Stimulated activated CD8-positive, alpha-beta memory T cell treated with anti-CD3 and anti-CD28 coated beads, Interleukin-7, amount 100 ng/mL, for 4 hours (primary cell): Measurements from ENCODE around the gene MOCOS.
"Not testable (repeated sequence)": the region's sequence is repeated elsewhere in the genome, so short reads cannot be mapped to it uniquely, and the experiment has no call there.

Experiments used
- DNase-seq, 2 donors: peaks; one replicate each; pipeline ENCODE4 v3.0.0-alpha.2; 2020; ENCODE audit warnings: low read depth in 2 of 2

Gene MOCOS, protein sequence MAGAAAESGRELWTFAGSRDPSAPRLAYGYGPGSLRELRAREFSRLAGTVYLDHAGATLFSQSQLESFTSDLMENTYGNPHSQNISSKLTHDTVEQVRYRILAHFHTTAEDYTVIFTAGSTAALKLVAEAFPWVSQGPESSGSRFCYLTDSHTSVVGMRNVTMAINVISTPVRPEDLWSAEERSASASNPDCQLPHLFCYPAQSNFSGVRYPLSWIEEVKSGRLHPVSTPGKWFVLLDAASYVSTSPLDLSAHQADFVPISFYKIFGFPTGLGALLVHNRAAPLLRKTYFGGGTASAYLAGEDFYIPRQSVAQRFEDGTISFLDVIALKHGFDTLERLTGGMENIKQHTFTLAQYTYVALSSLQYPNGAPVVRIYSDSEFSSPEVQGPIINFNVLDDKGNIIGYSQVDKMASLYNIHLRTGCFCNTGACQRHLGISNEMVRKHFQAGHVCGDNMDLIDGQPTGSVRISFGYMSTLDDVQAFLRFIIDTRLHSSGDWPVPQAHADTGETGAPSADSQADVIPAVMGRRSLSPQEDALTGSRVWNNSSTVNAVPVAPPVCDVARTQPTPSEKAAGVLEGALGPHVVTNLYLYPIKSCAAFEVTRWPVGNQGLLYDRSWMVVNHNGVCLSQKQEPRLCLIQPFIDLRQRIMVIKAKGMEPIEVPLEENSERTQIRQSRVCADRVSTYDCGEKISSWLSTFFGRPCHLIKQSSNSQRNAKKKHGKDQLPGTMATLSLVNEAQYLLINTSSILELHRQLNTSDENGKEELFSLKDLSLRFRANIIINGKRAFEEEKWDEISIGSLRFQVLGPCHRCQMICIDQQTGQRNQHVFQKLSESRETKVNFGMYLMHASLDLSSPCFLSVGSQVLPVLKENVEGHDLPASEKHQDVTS

GRCh38 chr18:36187193-36187825 lies at the start of gene MOCOS:
Gene MOCOS (plus strand): TSS chr18:36187497. CDS start chr18:36187540, 43 bp downstream.
- DNase-seq = peak in 1 of 2 donors; percentile 15

- no peak for DNase-seq
These were observed 48.1 kb upstream of the MOCOS start for GRCh38 chr18:36139245-36139644.

- no peak for DNase-seq
These were observed 45.7 kb upstream of the MOCOS start for GRCh38 chr18:36141576-36141975.

DNA sequence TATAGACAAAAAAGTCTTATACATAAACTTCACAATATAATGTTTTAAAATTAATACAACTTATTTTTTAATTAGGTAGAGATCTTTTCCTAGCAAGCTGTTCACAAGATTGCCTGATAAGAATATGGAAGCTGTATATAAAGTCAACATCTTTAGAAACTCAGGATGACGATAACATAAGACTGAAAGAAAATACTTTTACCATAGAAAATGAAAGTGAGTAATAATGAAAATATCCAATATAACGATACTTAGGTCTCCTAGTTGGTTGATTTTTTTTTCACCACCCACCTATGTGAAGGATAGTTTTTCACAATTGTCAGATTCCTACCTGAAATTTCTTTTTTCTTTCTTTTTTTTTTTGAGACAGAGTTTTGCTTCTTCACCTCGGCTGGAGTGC lies 44.5 kb upstream of the MOCOS start:
- no peak for DNase-seq

- DNase-seq = no peak
These were observed 43.9 kb upstream of the MOCOS start for GRCh38 chr18:36143391-36143790.

DNA sequence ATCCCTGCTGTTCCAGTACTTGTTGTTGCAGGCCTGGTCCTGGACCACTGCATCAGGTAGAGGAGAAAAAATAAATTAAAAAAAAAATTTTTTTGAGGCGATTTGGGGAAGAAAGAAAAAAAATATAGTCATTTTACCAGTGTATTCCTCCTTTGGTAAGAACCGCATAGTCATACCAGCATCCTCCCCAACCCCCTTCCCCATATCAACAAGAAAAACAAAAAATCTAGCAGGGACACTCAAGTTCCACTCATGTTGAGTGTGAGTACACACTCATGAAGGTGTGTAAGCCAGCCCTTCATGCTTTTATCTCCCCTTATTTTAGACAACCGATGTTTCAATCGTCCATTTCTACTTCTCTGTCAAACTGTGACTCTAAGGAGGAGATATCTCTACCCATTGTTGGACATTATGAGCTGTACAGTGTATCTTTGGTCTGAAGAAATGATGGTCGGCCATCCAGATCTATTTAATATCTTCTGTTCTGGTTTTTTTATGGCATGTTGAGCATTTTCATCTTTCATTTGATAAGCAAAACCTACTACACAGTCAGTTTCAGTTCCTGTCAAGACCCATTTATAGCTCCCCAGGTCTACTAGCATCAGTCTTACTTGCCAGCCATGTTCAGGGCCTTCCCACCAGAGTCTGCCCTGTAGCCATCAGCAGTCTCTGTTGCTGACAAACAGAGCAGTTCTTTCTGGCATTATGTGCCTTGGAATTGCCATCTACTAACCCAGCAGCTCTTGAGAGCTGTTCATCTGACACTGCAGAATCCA lies 37.6 kb upstream of the MOCOS start:
- no peak for DNase-seq

- DNase-seq = no peak
These were observed 34.5 kb upstream of the MOCOS start for GRCh38 chr18:36152781-36153180.

GRCh38 chr18:36153203-36153602 lies 34.1 kb upstream of the MOCOS start:
- no peak for DNase-seq

DNA sequence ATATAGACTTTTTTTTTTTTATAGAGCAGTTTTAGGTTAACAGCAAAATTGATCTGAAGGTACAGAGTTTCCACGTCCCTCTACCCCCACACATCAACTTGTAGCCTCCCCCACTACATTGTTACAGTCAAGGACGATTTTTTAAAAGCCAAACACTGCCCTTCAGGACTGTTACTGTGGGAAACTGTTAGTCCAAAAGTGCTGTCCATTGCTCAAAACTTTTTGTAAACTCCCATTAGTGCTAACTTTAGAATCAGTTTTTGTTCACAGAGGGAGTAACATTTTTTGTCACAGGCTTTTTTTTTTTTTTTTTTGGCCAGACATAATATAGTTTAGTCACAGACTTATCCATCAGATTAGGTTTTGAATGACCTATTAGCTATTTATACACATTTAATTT lies 33.5 kb upstream of the MOCOS start:
- DNase-seq = no peak

DNA sequence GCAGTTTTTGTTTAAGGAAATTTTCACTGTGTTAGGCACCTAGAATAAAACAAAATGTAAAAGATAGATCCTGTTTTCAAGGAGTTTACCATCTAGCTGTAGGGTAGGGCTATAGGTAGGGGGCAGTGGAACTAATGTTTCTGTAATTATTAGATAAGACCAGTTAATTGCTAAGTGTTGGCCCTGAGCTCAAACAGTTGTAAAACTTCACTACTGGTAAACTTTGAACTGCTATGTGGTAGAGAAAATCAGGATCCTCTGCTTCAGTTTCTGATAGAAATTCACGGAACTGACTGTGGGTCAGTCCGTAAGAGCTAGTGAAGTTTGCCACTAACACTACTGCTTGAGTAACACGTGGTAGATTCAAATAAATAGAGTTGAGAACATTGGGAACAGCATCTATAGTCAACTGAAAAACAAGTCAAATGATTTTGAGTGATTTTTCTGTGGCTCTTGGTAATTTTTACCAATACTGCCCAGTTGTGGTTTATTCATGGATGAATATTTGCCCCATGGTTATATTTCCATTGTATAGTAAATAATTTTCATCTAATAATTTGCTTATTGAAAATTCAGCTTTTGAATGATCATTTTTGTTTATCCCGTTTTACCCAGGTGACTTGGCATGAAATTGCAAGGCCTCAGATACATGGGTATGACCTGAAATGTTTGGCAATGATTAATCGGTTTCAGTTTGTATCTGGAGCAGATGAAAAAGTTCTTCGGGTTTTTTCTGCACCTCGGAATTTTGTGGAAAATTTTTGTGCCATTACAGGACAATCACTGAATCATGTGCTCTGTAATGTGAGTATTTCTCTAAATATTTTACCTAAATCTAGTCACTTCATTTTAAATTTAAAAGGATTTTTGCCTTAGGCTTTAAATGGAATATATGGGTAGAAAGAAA lies 31.2 kb upstream of the MOCOS start:
- DNase-seq = no peak

DNA sequence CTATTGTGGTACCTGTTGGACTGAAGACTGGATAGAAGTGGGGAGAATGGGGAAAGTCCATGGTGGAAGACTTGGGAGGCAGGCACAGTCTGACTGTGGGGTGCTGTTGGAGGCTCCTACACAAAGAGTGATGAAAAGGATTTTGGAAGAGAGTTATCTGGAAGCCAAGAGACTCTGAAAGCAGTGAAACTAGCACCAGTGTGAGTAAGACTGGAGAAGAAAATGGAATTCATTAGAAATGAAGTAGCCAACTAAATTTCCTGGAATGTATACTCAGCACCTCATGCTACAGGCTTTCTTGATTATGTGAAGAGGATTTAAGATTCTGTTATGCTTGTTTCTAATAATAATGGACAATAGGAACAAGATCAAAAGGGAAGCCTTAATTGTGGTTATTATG lies 29.9 kb upstream of the MOCOS start:
- DNase-seq = no peak

GRCh38 chr18:36158266-36158867 lies 28.9 kb upstream of the MOCOS start:
- DNase-seq = no peak

- DNase-seq = no peak
These were observed 26.3 kb upstream of the MOCOS start for GRCh38 chr18:36160959-36161371.

DNA sequence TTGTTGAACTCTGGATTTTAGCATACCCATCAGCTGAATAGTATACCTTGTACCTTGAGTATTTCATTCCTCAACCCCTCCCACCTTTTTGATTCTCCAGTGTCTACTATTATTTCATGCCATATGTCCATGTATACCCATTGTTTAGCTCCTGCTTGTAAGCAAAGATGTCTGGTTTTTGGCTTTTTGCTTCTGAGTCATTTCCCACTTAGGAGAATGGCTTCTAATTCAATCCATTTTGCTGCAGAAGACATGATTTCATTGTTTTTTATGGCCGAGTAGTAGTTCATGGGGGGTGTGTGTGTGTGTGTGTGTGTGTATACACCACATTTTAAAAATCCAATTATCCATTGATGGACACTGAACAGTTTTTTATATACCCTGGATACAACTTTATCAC lies 24.3 kb upstream of the MOCOS start:
- DNase-seq = no peak

DNA sequence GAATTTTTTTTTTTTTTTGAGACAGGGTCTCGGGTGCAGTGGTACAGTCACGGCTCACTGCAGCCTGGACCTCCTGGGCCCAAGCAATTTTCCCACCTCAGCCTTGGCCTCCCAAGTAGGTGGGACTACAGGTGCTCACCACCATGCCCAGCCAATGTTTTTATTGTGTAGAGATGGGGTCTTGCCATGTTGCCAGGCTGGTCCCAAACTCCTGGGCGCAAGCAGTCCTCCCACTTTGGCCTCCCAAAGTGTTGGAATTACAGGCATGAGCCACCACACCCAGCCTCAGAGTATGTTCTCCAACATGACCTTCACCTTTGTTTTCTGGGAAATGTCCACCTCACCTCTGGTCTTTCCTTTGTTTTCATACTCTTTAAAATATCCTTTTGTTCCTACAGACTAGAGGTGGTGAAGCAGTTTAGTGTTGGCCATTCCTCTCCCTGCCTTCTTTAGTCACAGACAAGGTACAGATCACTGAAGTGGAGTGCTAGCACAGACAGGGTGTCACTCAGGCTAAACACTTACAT lies 19.5 kb upstream of the MOCOS start:
- no peak for DNase-seq

GRCh38 chr18:36168296-36168695 lies 19.0 kb upstream of the MOCOS start:
- not testable (repeated sequence) for DNase-seq

DNA sequence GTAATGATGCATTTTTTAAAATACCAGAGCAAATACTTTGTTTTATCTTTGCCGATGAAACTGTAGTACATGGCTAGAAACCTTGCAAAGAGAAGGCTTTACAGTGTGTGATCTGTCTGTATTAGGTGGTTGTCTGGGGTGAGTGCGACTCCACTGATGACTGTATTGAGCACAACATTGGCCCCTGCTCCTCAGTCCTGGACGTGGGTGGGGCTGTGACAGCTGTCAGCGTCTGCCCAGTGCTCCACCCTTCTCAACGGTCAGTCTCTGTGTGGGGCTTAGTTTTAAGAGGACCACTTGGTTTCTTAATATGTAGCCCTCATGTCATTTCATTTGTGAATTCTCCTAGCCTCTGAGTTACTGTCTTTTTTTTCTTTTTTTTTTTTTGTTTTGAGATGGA lies 17.4 kb upstream of the MOCOS start:
- no peak for DNase-seq

DNA sequence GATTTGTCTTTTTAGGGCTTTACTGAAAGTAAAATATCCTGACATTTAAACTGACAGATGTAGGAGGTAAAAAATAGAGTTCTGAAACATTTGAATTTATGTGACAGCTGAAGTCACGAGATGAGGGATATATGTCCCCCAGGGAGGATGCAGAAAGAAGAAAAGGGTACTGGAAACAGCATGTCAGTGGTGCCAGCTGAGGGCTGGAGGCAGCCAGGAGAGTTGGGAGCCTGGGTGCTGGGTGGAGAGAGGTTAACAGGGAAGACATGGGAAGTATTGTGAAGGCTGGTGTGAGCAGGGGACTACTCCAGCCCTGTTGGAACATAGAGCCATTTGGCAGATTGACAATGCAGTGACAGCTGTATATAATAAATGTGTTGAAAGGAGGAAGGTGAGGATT lies 11.8 kb upstream of the MOCOS start:
- no peak for DNase-seq

- DNase-seq = no peak
These were observed 11.1 kb upstream of the MOCOS start for GRCh38 chr18:36176177-36176584.

DNA sequence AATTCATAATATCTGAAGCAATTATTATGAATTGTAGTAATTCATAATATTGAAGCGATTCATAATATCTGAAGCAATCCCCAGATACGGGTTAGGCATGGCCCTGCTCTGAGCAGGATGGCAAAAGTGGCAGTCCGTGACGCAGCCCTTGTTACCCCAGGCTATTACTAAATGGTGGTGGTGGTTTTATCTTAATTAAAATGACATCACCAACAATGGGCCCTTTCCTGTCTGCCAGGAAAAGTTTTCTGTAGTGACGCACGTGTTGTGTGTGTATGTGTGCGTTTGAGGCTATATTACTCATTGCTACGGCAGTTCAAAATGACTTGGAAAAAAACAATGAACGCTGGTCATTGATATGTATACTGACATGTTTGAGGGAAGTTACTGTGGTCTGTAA lies 10.6 kb upstream of the MOCOS start:
- DNase-seq = no peak
